Islet of Langerhans (tissue), 1 donor: ENCODE data around the gene CBX6.

ENCODE experiments used
- FAIRE-seq: peaks from one replicate; lab custom pipeline; 2011; peaks lifted over from hg19 to GRCh38; lab: Jason Lieb, UNC

CBX6 gene

GRCh38 chr22:38840129-38840528 is 31.9 kb downstream of the CBX6 start:
- FAIRE-seq = no peak

- no peak for FAIRE-seq
These were observed 32.3 kb downstream of the CBX6 start for GRCh38 chr22:38839686-38840085.

GRCh38 chr22:38837414-38837928 is 34.5 kb downstream of the CBX6 start:
- no peak for FAIRE-seq

- FAIRE-seq = no peak
These were observed 36.1 kb downstream of the CBX6 start for GRCh38 chr22:38835888-38836301.

GRCh38 chr22:38834991-38835390 is 37.0 kb downstream of the CBX6 start:
- no peak for FAIRE-seq

- no peak for FAIRE-seq
These were observed 37.6 kb downstream of the CBX6 start for GRCh38 chr22:38834215-38834953.

GRCh38 chr22:38833061-38833460 is 39.0 kb downstream of the CBX6 start:
- FAIRE-seq = no peak

GRCh38 chr22:38832005-38832978 is 39.7 kb downstream of the CBX6 start:
- FAIRE-seq = no peak

- no peak for FAIRE-seq
These were observed 40.7 kb downstream of the CBX6 start for GRCh38 chr22:38831166-38831945.

GRCh38 chr22:38830845-38831108 is 41.2 kb downstream of the CBX6 start:
- FAIRE-seq = no peak

- no peak for FAIRE-seq
These were observed 41.8 kb downstream of the CBX6 start for GRCh38 chr22:38830026-38830844.

GRCh38 chr22:38829485-38829884 is 42.5 kb downstream of the CBX6 start:
- no peak for FAIRE-seq

- FAIRE-seq = no peak
These were observed 43.3 kb downstream of the CBX6 start for GRCh38 chr22:38828616-38829205.

GRCh38 chr22:38828191-38828590 is 43.8 kb downstream of the CBX6 start:
- no peak for FAIRE-seq

GRCh38 chr22:38827510-38827909 is 44.5 kb downstream of the CBX6 start:
- no peak for FAIRE-seq

- FAIRE-seq = no peak
These were observed 45.2 kb downstream of the CBX6 start for GRCh38 chr22:38826801-38827200.

- no peak for FAIRE-seq
These were observed 45.6 kb downstream of the CBX6 start for GRCh38 chr22:38826386-38826785.

GRCh38 chr22:38824585-38824984 is 47.4 kb downstream of the CBX6 start:
- FAIRE-seq = no peak

- FAIRE-seq = no peak
These were observed 48.4 kb downstream of the CBX6 start for GRCh38 chr22:38823637-38824036.

GRCh38 chr22:38823076-38823475 is 48.9 kb downstream of the CBX6 start:
- FAIRE-seq = no peak

- no peak for FAIRE-seq
These were observed 52.0 kb downstream of the CBX6 start for GRCh38 chr22:38820020-38820419.
